SK-N-SH (cell line): ENCODE results near the gene FMNL1.

ENCODE experiments used
- EP300 ChIP-seq, 2 experiments: IDR thresholded peaks; 2 replicates each; pipeline versions ENCODE4 v1.4.0 to v1.6.1; 2012; ENCODE audit warnings: borderline replicate concordance in 1 of 2, low read depth in 1 of 2, low read length in 1 of 2
- EZH2phosphoT487 ChIP-seq: fragments of 200-600 bp; sonication (generic); IDR thresholded peaks from 2 replicates; pipeline ENCODE4 v1.6.1; 2017; ENCODE audit warnings: low read depth, mixed run types, mild to moderate bottlenecking, antibody characterized with exemption, moderate library complexity, borderline replicate concordance
- FOXM1 ChIP-seq: IDR thresholded peaks from 2 replicates; pipeline ENCODE4 v1.4.0; 2012; ENCODE audit warnings: low read depth, mild to moderate bottlenecking
- GABPA ChIP-seq: IDR thresholded peaks from 2 replicates; pipeline ENCODE4 v1.4.0; 2012; ENCODE audit warnings: low read depth, mild to moderate bottlenecking
- NFIC ChIP-seq: IDR thresholded peaks from 2 replicates; pipeline ENCODE4 v1.4.0; 2012; ENCODE audit warnings: borderline replicate concordance
- POLR2AphosphoS5 ChIP-seq: IDR thresholded peaks from 2 replicates; pipeline ENCODE4 v1.6.1; 2012; ENCODE audit warnings: low read depth, low read length
- RAD21 ChIP-seq: IDR thresholded peaks from 2 replicates; pipeline ENCODE4 v1.6.1; 2012; ENCODE audit warnings: mild to moderate bottlenecking, low read length
- SIN3A ChIP-seq: IDR thresholded peaks from 2 replicates; pipeline ENCODE4 v1.6.1; 2012; ENCODE audit warnings: low read depth, mild to moderate bottlenecking, low read length, moderate library complexity, borderline replicate concordance
- TAF1 ChIP-seq: IDR thresholded peaks from 2 replicates; pipeline ENCODE4 v1.6.1; 2012; ENCODE audit warnings: low read depth, mild to moderate bottlenecking, low read length, moderate library complexity, borderline replicate concordance
- YY1 ChIP-seq: IDR thresholded peaks from 2 replicates; pipeline ENCODE4 v1.4.0; 2012; ENCODE audit warnings: low read depth, mild to moderate bottlenecking
- TF ChIP-seq, protein P1 (sequence below): IDR thresholded peaks from 2 replicates; pipeline ENCODE4 v1.4.0; 2012; ENCODE audit warnings: low read depth, borderline replicate concordance
- TF ChIP-seq, protein P2 (sequence below): fragments of 200-600 bp; sonication (generic); IDR thresholded peaks from 2 replicates; pipeline ENCODE4 v1.6.1; 2017; ENCODE audit warnings: antibody characterized with exemption, mild to moderate bottlenecking, moderate library complexity
- TF ChIP-seq, protein P3 (sequence below): IDR thresholded peaks from 2 replicates; pipeline ENCODE4; 2012
- TF ChIP-seq, protein P4 (sequence below): fragments of 150-350 bp; IDR thresholded peaks from 2 replicates; pipeline ENCODE4 v1.6.1; 2017; ENCODE audit warnings: antibody characterized with exemption, low read length, low read depth, borderline replicate concordance

DNA sequence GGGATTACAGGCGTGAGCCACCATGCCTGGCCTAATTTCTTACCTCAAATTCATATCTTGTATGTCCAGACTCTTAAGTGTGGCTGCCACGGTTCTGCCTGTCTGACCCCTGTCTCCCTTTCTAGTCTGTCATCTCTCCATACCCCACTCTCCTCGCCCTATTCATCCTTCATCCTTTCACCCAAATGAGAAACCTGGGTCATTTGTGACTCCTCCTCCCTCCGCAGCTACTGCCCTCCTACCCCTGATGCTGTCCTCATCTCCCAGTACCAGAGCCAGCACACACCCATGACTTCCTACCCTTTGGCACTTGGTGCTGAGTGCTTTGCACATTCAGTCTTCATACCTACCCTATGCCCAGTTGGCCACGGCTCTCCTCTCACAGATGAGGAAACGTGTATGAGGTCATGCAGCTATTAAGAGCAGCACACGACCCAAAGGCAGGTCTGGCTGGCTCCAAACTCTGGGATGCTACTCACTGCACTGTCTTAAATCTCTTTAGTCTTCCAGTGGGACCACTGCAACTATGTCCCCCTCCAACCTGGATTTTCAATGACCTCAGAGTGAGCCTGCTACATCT lies 38.6 kb downstream of the FMNL1 start:
- TF ChIP-seq SIN3A: no peak
- no peak for TF ChIP-seq RAD21
- TF ChIP-seq POLR2AphosphoS5: no peak
- TF ChIP-seq, protein P1, sequence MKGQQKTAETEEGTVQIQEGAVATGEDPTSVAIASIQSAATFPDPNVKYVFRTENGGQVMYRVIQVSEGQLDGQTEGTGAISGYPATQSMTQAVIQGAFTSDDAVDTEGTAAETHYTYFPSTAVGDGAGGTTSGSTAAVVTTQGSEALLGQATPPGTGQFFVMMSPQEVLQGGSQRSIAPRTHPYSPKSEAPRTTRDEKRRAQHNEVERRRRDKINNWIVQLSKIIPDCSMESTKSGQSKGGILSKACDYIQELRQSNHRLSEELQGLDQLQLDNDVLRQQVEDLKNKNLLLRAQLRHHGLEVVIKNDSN: no peak
- TF ChIP-seq, protein P2, sequence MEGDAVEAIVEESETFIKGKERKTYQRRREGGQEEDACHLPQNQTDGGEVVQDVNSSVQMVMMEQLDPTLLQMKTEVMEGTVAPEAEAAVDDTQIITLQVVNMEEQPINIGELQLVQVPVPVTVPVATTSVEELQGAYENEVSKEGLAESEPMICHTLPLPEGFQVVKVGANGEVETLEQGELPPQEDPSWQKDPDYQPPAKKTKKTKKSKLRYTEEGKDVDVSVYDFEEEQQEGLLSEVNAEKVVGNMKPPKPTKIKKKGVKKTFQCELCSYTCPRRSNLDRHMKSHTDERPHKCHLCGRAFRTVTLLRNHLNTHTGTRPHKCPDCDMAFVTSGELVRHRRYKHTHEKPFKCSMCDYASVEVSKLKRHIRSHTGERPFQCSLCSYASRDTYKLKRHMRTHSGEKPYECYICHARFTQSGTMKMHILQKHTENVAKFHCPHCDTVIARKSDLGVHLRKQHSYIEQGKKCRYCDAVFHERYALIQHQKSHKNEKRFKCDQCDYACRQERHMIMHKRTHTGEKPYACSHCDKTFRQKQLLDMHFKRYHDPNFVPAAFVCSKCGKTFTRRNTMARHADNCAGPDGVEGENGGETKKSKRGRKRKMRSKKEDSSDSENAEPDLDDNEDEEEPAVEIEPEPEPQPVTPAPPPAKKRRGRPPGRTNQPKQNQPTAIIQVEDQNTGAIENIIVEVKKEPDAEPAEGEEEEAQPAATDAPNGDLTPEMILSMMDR: no peak
- TF ChIP-seq EP300 (IDR thresholded peaks at IDR 0.05; ENCODE audit: borderline replicate concordance in 1 of 2, low read depth in 1 of 2, low read length in 1 of 2): no peak
- no peak for TF ChIP-seq GABPA
- TF ChIP-seq, protein P3, sequence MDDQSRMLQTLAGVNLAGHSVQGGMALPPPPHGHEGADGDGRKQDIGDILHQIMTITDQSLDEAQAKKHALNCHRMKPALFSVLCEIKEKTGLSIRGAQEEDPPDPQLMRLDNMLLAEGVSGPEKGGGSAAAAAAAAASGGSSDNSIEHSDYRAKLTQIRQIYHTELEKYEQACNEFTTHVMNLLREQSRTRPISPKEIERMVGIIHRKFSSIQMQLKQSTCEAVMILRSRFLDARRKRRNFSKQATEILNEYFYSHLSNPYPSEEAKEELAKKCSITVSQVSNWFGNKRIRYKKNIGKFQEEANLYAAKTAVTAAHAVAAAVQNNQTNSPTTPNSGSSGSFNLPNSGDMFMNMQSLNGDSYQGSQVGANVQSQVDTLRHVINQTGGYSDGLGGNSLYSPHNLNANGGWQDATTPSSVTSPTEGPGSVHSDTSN: no peak
- TF ChIP-seq, protein P4, sequence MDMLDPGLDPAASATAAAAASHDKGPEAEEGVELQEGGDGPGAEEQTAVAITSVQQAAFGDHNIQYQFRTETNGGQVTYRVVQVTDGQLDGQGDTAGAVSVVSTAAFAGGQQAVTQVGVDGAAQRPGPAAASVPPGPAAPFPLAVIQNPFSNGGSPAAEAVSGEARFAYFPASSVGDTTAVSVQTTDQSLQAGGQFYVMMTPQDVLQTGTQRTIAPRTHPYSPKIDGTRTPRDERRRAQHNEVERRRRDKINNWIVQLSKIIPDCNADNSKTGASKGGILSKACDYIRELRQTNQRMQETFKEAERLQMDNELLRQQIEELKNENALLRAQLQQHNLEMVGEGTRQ: no peak
- no peak for TF ChIP-seq TAF1
- TF ChIP-seq FOXM1: no peak
- TF ChIP-seq NFIC: no peak
- TF ChIP-seq YY1: no peak
- TF ChIP-seq EZH2phosphoT487: no peak
